ENCODE data around the gene NR6A1.

NR6A1 gene

DNA sequence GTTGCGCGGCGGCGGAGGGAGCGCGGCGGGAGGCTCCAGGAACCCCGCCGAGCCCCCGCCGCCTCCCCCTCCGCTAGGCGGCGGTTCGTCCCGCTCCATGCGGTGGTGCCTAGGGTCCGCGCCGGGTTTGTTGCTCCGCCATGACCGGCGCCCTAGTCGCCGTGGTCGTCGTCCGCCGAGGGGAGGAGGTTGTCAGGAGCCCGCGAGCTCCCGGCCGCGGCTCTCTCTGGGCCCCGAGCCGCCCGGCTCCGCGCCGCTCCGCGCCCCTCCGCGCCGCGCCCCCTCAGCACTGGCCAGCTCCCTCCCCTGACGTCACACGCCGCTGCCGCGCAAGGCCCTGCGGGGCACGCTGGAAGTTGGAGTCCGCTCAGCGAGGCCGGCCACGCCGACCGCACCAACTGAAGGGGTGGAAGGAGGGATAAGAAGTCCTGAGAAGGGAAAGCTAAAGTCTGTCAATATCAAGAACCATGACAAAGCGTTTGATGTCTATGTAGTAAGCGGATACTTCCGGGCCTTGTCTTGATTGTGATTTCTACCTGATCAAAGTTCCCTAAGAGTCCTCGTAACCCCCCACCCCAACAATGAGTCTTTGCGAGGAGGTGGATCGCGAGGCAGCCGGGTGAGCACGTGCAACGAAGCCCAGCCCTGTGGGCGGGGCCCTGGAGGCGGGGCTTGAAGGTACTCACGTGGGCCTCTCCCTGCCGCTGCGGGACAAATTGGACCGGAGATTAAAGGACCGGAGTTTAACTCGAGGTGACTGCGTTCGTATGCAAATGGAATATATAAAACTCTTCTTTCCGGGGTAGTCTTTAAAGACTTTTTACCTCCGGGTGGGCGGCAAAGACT, at the start of gene NR6A1:
Gene NR6A1, minus strand, starts transcription at position 291 of the 846 bp plus-strand sequence.
- Histone ChIP-seq H3K27me3 (ENCODE audit: insufficient read depth, insufficient read length) (peaks cover 32% of the 10 kb centered on the region), H3K36me3 (ENCODE audit: insufficient read depth, insufficient read length, low read length) (no peaks in the 10 kb centered on the region), H3K4me3 (ENCODE audit: insufficient read length, low read depth) (peak within 1 kb of the TSS; percentile 82), H3K9me3 (ENCODE audit: insufficient read depth, low read length) (no peaks in the 10 kb centered on the region), H3K9ac (ENCODE audit: insufficient read length, low read depth) (peak within 1 kb of the TSS; percentile 82), H3K4me1 (ENCODE audit: insufficient read depth, insufficient read length) (peaks cover 2% of the 10 kb centered on the region)
- no peak for TF ChIP-seq YY1 (IDR thresholded peaks at IDR 0.05; ENCODE audit: insufficient read depth, insufficient read length)
- TF ChIP-seq SUZ12 (IDR thresholded peaks at IDR 0.05; ENCODE audit: extremely low read depth, insufficient read depth, insufficient read length): no peak
- no peak for TF ChIP-seq ZNF274 (IDR thresholded peaks at IDR 0.05; ENCODE audit: low read depth, low read length)
- DNase-seq (ENCODE audit: low read depth, low spot score): peak; percentile 98

DNA sequence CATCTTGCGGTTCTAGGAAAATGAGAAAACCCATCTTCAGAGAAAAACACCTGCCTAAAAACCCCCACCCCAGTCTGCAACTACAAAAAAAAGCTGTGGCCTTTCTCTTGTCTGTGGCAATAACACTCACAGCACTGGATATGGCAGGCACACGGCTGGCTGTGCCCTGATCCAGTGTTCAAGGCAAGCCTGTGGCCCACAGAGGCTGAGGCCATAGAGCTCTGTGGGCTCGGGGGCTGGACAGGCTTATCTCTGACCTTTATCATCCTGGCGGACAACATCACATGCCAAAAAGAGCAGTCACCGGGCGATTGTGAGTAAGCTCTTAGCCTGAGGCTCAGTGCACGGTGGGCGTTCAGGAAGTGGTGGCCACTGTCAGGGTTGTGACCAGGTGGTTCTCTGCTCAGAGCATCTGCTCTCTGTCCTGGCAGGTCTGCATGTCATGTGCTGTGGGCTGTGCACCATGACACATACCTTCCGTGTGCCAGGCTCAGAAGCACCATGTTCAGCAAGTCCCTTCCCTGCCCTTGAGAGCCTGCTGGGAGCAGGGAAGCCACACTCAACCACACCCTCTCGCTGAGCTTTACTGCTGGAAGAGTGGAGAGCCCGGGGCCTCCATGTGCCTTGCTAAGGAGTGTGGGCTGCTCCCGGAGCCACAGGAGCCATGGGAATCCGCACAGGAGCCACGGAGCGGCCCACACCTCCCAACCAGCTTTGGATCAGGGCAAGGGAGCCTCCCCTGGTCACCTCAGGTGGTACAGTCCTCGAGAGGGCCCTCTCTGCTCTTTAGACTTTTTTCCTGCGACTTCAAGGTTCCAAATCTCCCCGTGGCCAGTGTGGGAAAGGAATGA, 47.5 kb upstream of the NR6A1 start:
- H3K4me3 ChIP-seq (ENCODE audit: insufficient read length, low read depth): no peak overlapping the region
- no peak for DNase-seq (ENCODE audit: low read depth, low spot score)
- peak overlapping the region; percentile 34 for H3K9ac ChIP-seq (ENCODE audit: insufficient read length, low read depth)
- no peaks in the 10 kb centered on the region for H3K27me3 ChIP-seq (ENCODE audit: insufficient read depth, insufficient read length)
- H3K4me1 ChIP-seq (ENCODE audit: insufficient read depth, insufficient read length): peaks cover 13% of the 10 kb centered on the region
- no peaks in the 10 kb centered on the region for H3K9me3 ChIP-seq (ENCODE audit: insufficient read depth, low read length)
- TF ChIP-seq YY1 (IDR thresholded peaks at IDR 0.05; ENCODE audit: insufficient read depth, insufficient read length) (no peak), SUZ12 (IDR thresholded peaks at IDR 0.05; ENCODE audit: extremely low read depth, insufficient read depth, insufficient read length) (no peak), ZNF274 (IDR thresholded peaks at IDR 0.05; ENCODE audit: low read depth, low read length) (no peak)
- no peaks in the 10 kb centered on the region for H3K36me3 ChIP-seq (ENCODE audit: insufficient read depth, insufficient read length, low read length)

DNA sequence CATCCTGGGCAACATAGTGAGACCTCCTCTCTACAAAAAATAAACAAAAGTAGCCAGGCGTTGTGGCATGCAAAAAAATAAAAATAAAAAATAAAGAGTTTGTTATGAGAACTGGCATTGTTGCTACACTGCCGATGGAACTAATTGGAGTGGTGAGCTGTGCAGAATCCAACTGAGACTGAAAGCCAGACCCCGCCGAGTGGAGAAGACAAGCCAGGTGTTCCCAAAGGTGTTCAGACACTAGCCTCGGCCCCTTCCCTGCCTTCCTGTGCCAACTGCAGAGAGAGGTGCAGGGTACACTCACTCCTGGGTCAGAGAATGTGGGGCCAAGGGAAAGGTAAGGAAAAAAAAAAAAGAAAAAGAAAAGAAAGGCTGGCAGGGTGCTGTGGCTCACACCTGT, 44.5 kb upstream of the NR6A1 start:
- Histone ChIP-seq H3K4me1 (ENCODE audit: insufficient read depth, insufficient read length) (peaks cover 27% of the 10 kb centered on the region), H3K27me3 (ENCODE audit: insufficient read depth, insufficient read length) (no peaks in the 10 kb centered on the region), H3K4me3 (ENCODE audit: insufficient read length, low read depth) (no peak overlapping the region), H3K36me3 (ENCODE audit: insufficient read depth, insufficient read length, low read length) (no peaks in the 10 kb centered on the region), H3K9ac (ENCODE audit: insufficient read length, low read depth) (no peak overlapping the region), H3K9me3 (ENCODE audit: insufficient read depth, low read length) (no peaks in the 10 kb centered on the region)
- no peak for DNase-seq (ENCODE audit: low read depth, low spot score)
- no peak for TF ChIP-seq SUZ12 (IDR thresholded peaks at IDR 0.05; ENCODE audit: extremely low read depth, insufficient read depth, insufficient read length)
- TF ChIP-seq YY1 (IDR thresholded peaks at IDR 0.05; ENCODE audit: insufficient read depth, insufficient read length): no peak
- TF ChIP-seq ZNF274 (IDR thresholded peaks at IDR 0.05; ENCODE audit: low read depth, low read length): no peak

DNA sequence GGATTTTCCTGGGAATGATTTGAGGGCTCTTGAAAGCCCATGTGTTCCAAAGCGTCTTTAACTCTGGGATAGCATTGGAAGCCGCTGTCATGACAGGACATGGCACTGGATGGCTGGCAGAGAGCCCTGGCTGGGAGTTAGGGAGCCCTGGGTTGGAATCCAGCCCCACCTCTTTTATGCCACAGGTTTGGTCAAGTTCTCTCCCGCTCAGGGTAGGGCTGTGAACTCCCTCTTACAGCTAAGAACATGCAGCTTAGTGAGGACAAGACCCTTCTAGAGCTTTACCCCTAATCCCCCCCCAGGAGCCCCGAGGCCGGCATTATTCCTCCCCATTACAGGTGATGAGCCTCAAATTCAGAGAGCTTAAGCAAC, 43.0 kb upstream of the NR6A1 start:
- H3K4me3 ChIP-seq (ENCODE audit: insufficient read length, low read depth): no peak overlapping the region
- H3K9ac ChIP-seq (ENCODE audit: insufficient read length, low read depth): no peak overlapping the region
- no peaks in the 10 kb centered on the region for H3K9me3 ChIP-seq (ENCODE audit: insufficient read depth, low read length)
- TF ChIP-seq YY1 (IDR thresholded peaks at IDR 0.05; ENCODE audit: insufficient read depth, insufficient read length) (no peak), SUZ12 (IDR thresholded peaks at IDR 0.05; ENCODE audit: extremely low read depth, insufficient read depth, insufficient read length) (no peak), ZNF274 (IDR thresholded peaks at IDR 0.05; ENCODE audit: low read depth, low read length) (no peak)
- no peaks in the 10 kb centered on the region for H3K27me3 ChIP-seq (ENCODE audit: insufficient read depth, insufficient read length)
- H3K36me3 ChIP-seq (ENCODE audit: insufficient read depth, insufficient read length, low read length): peaks cover 10% of the 10 kb centered on the region
- no peak for DNase-seq (ENCODE audit: low read depth, low spot score)
- H3K4me1 ChIP-seq (ENCODE audit: insufficient read depth, insufficient read length): peaks cover 37% of the 10 kb centered on the region

DNA sequence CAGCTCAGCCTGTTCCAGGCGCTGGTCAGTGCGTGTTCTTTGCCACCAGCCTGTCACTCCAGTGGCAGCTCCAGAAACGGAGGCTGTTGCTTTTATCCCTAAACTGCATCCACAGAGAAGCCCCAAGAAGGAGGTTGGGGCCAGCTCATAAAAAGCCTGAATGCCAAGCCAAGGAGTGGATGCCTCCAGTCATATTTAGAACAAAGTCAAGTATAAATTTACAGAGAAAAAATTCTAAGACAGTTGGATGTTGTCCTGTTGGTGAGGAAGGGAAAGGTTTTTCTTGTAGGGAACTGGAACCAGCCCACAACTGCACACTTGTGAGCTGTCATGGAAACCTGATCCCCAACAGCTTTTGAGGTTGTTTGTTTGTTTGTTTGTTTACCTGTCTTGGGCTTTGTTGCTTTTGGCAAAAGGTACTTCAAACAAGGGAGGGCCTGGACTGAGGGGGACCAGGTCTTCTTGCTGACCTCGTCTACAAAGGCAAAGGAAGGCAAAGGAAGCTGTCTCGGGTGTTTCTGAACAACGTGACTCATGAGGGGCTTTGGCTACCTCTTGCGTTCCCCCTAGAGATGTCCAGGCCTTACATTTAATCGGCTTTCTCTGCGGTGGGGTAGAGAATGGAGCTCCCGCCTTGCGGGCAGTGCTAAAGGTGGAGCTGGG, 42.5 kb upstream of the NR6A1 start:
- Histone ChIP-seq H3K27me3 (ENCODE audit: insufficient read depth, insufficient read length) (no peaks in the 10 kb centered on the region), H3K4me1 (ENCODE audit: insufficient read depth, insufficient read length) (peaks cover 34% of the 10 kb centered on the region), H3K9ac (ENCODE audit: insufficient read length, low read depth) (peak overlapping the region; percentile 4), H3K9me3 (ENCODE audit: insufficient read depth, low read length) (no peaks in the 10 kb centered on the region), H3K36me3 (ENCODE audit: insufficient read depth, insufficient read length, low read length) (peaks cover 10% of the 10 kb centered on the region), H3K4me3 (ENCODE audit: insufficient read length, low read depth) (no peak overlapping the region)
- DNase-seq (ENCODE audit: low read depth, low spot score): no peak
- TF ChIP-seq SUZ12 (IDR thresholded peaks at IDR 0.05; ENCODE audit: extremely low read depth, insufficient read depth, insufficient read length) (no peak), ZNF274 (IDR thresholded peaks at IDR 0.05; ENCODE audit: low read depth, low read length) (no peak), YY1 (IDR thresholded peaks at IDR 0.05; ENCODE audit: insufficient read depth, insufficient read length) (no peak)

DNA sequence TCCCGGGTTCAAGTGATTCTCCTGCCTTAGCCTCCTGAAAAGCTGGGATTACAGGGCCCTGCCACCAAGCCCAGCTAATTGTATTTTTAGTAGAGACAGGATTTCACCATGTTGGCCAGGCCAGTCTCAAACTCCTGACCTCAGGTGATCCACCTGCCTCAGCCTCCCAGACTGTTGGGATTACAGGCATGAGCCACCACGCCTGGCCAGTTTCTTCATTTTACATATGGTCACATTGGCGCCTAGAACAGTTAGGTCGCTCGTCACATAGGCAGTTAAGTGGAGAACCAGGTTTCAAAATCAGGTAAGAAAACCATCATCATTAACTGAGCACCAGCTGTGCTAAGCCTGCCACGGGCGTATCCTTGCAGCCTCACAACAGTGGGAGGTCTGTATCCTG, 41.9 kb upstream of the NR6A1 start:
- Histone ChIP-seq H3K9ac (ENCODE audit: insufficient read length, low read depth) (no peak overlapping the region), H3K4me1 (ENCODE audit: insufficient read depth, insufficient read length) (peaks cover 36% of the 10 kb centered on the region), H3K9me3 (ENCODE audit: insufficient read depth, low read length) (no peaks in the 10 kb centered on the region), H3K27me3 (ENCODE audit: insufficient read depth, insufficient read length) (no peaks in the 10 kb centered on the region), H3K36me3 (ENCODE audit: insufficient read depth, insufficient read length, low read length) (peaks cover 11% of the 10 kb centered on the region), H3K4me3 (ENCODE audit: insufficient read length, low read depth) (no peak overlapping the region)
- DNase-seq (ENCODE audit: low read depth, low spot score): no peak
- TF ChIP-seq YY1 (IDR thresholded peaks at IDR 0.05; ENCODE audit: insufficient read depth, insufficient read length) (no peak), ZNF274 (IDR thresholded peaks at IDR 0.05; ENCODE audit: low read depth, low read length) (no peak), SUZ12 (IDR thresholded peaks at IDR 0.05; ENCODE audit: extremely low read depth, insufficient read depth, insufficient read length) (no peak)
